Activated gamma-delta T cell treated with Interleukin-2 at 50 U/mL for 16 hours (primary cell): Measurements from ENCODE around the gene VARS2.
"Not testable (repeated sequence)": the region's sequence is repeated elsewhere in the genome, so short reads cannot be mapped to it uniquely, and the experiment has no call there.

Experiments used
- DNase-seq: peaks from one replicate; pipeline ENCODE4 v3.0.0-alpha.2; 2020

Gene VARS2

DNA sequence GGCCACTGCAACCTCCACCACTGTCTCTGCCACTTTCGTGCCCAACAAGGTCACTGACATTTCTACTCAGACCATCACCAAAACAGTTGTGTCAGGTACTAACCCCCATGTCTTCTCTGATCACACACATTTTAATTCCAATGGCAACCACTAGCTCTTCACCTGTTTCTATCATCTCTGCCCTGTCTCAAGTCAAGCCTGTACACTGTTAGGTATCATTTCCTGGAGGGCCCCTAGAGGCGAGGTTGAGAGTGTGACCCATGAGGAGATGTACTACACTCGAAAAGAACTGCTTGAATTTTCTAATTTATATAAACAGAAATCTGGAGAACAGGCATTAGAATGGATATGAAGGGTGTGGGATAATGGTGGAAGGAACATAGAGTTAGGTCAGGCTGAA is 52.1 kb downstream of the VARS2 start:
- DNase-seq, result no peak

DNA sequence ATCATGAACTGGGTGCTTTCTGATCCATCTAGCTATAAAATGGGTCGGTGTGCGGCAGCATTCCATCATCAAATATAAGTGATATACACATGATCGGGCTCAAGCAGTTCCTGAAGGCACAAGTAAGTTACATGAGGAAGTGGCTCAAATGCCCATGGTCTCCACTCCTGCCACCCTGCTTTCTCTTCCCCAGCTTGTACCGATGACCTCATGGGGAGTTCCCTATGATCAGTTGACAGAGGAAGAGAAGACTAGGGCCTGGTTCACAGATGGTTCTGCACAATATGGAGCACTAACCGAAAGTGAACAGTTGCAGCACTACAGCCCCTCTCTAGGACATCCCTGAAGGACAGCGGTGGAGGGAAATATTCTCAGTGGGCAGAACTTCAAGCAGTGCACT is 55.1 kb downstream of the VARS2 start:
- not testable (repeated sequence) for DNase-seq

DNA sequence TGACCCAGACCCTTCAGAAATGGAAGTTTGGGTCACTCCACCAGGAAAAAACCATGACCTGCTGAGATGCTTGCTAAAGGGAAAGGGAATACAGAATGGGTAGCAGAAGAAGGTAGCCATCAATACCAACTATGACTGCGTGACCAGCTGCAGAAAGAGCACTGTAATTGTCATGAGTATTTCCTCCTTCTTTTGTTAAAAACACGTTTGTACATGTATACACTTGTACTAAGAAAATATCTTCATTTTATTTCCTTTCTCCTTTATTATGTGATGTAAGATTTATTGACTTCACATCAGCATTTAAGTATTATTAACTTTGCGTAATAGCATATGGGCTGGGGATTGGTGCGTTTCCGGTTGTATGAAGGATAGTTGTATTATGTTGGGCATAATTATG is 56.9 kb downstream of the VARS2 start:
- no peak for DNase-seq

DNA sequence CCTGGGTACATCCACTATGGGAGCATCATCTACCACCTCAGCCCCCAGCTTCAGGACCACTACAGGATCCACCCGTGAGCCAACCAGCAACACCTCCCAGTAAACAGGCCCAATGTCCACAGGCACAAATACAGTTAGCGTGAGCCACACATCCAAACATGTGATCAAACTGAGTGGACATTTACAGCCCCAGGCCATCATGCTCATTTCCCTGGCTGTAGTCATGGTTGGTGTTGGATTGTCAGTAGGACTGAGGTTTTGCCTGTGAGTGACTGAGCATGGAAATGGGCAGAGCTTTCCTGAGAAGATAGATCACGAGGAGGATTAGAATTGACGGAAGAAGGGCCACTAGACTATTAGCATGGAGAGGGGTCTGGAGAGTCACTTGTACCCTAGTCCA is 58.8 kb downstream of the VARS2 start:
- DNase-seq, result no peak

DNA sequence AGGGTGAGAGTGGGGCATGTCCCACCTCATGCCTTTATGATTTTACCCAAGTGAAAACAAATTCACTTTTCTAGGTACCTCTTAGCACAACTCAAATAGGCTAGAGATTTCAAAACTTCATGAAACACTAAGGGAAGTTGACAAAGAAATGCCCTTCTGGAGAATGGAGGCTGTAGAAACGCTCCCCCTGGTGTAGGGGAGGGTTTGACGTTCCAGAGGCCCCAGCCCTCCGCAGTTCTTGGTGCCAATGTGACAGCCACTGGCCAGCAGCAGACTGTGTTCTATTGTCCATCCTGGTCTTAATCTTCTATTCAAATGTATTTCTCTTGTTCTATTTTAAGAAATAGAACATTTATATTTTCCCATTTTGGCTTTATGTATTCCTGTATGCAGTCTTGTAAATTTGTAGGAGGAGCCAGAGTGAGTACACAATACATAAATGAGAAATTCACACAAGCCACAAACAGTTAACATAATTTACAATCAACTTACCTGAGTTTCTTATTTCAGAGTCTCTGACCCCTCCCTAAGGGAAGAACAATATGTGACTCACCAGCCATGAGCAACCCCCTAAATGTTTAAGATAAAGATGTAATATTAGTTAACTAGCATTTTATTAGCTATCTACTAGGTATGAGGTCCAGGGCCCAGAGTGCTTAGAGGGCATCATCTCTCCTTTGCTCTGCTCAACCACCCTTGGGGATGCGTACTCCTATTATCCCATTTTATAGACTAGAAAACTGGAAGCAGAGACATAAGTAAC is 60.6 kb downstream of the VARS2 start:
- no peak for DNase-seq
